Measurements from ENCODE around the gene ZBTB38. TPM values are rescaled to one million over a fixed set of nuclear protein-coding genes. Genes with fewer than 3 reads are reported as not detected.

ZBTB38 gene
- total and polyA plus RNA-seq, 2 donors (not counting 3 experiments of a cell fraction or from before 2014, with no cell fraction given), result 31.1 to 85.2 TPM

- BruUV-seq (replicated peaks), result no TSS peak
- no peak overlapping the region for H2AFZ ChIP-seq (ENCODE audit: low read depth, low read length)
- H3K36me3 ChIP-seq (ENCODE audit: control insufficient read depth in 2 of 2, extremely low read depth in 1 of 2, insufficient read depth in 2 of 2, low read length in 2 of 2), result peaks cover 9 to 19% of the 10 kb centered on the region in 2 experiments
- TF ChIP-seq FOS (IDR thresholded peaks at IDR 0.05; ENCODE audit: borderline replicate concordance, insufficient read depth, low read length) (no peak), JUN (IDR thresholded peaks at IDR 0.05; ENCODE audit: borderline replicate concordance, insufficient read depth, insufficient read length, low read depth) (no peak), MYC (IDR thresholded peaks at IDR 0.05; ENCODE audit: low read depth, low read length) (no peak), MAX (IDR thresholded peaks at IDR 0.05; ENCODE audit: insufficient read depth, insufficient read length) (no peak), POLR2AphosphoS5 (IDR thresholded peaks at IDR 0.05; ENCODE audit: insufficient read depth, low read depth, low read length) (no peak), CTCF (IDR thresholded peaks at IDR 0.05; ENCODE audit: extremely low read depth in 1 of 2, insufficient read depth in 1 of 2, low read depth in 1 of 2, low read length in 2 of 2) (no peak), POLR2A (IDR thresholded peaks at IDR 0.05; ENCODE audit: low read depth, low read length) (no peak), EZH2 (IDR thresholded peaks at IDR 0.05; ENCODE audit: borderline replicate concordance, low read depth, low read length, severe bottlenecking) (no peak), GATA2 (IDR thresholded peaks at IDR 0.05; ENCODE audit: insufficient read depth, insufficient read length, low read depth, low read length) (no peak)
- intact Hi-C loops (cut with micrococcal nuclease), result no loop called here
- H3K27ac ChIP-seq (ENCODE audit: insufficient read depth, low read depth, low read length), result no peak overlapping the region
- dilution Hi-C loops (cut with MboI; ENCODE audit: extremely low pct_ligation_motif_present, low sequenced_read_pairs), result no loop called here
- H3K9ac ChIP-seq (replicated peaks; ENCODE audit: extremely low read depth, insufficient read depth, low read length), result no peak overlapping the region
- peaks cover 12% of the 10 kb centered on the region for H3K79me2 ChIP-seq (ENCODE audit: control insufficient read depth, insufficient read depth, low read length)
- no peak overlapping the region for H3K4me2 ChIP-seq (ENCODE audit: insufficient read depth, low read length)
- no peaks in the 10 kb centered on the region for H3K4me1 ChIP-seq (ENCODE audit: control insufficient read depth, extremely low read depth, insufficient read depth, low read length)
- DNase-seq (ENCODE audit: low read depth, low spot score) (no peak), FAIRE-seq (no peak)
- ChIA-PET CTCF (interaction anchor here (0.7 to 2.8 kb wide), 7 partner anchors 10 to 59 kb away, joined by 3 to 12 read pairs (median 6); no protein-coding TSS in a partner anchor), POLR2A (no interaction called here)
- no peaks in the 10 kb centered on the region for H3K9me3 ChIP-seq (replicated peaks; ENCODE audit: control insufficient read depth, insufficient read depth, low read length)
- H3K27me3 ChIP-seq (ENCODE audit: control insufficient read depth in 2 of 2, insufficient read depth in 2 of 2, low read length in 2 of 2), result no peaks in the 10 kb centered on the region
- H3K9me1 ChIP-seq (replicated peaks; ENCODE audit: control insufficient read depth, extremely low read depth, insufficient read depth, low read length), result no peaks in the 10 kb centered on the region
- no peaks in the 10 kb centered on the region for H4K20me1 ChIP-seq (replicated peaks; ENCODE audit: control insufficient read depth, extremely low read depth, insufficient read depth, low read length)
- no peak overlapping the region for H3K4me3 ChIP-seq (replicated peaks in 1 of 3; ENCODE audit: insufficient read depth in 1 of 3, low read depth in 1 of 3, low read length in 3 of 3)
Observed at GRCh38 chr3:141382571-141382970, 14.3 kb downstream of the ZBTB38 start.

Measured in endothelial cell of umbilical vein (primary cell).